Spinal cord (tissue), 10 donors: ENCODE results near the gene PTPN3. TPM values are rescaled to one million over a fixed set of nuclear protein-coding genes. Genes with fewer than 3 reads are reported as not detected.
"Not testable (repeated sequence)": the region's sequence is repeated elsewhere in the genome, so short reads cannot be mapped to it uniquely, and the experiment has no call there.

ENCODE experiments used
- DNase-seq, 6 donors: peaks; one replicate each; pipeline versions ENCODE4 v3.0.0 to v3.0.0-alpha.2; 2013 to 2015; ENCODE audit warnings: low spot score in 6 of 6, low read depth in 4 of 6
- H3K27ac ChIP-seq: one replicate; pipeline ENCODE4 v1.5.1; 2013; ENCODE audit warnings: low read depth, low read length, control low read depth
- H3K27me3 ChIP-seq: one replicate; pipeline ENCODE4 v1.6.1; 2013; ENCODE audit warnings: low read length; ENCODE audit not compliant: control insufficient read depth, insufficient read depth
- H3K36me3 ChIP-seq: one replicate; pipeline ENCODE4 v1.6.1; 2013; ENCODE audit warnings: low read length; ENCODE audit not compliant: control insufficient read depth, insufficient read depth
- H3K4me1 ChIP-seq: one replicate; pipeline ENCODE4 v1.6.1; 2013; ENCODE audit warnings: low read length; ENCODE audit not compliant: control insufficient read depth, insufficient read depth
- H3K4me3 ChIP-seq: one replicate; pipeline ENCODE4 v1.5.1; 2013; ENCODE audit warnings: low read depth, low read length, control low read depth
- H3K9me3 ChIP-seq: one replicate; pipeline ENCODE4 v1.6.1; 2013; ENCODE audit warnings: low read length; ENCODE audit not compliant: control insufficient read depth, insufficient read depth
- WGBS: methylation state at CpG from one replicate; pipeline ENCODE4 v1.1.5; 2013; ENCODE audit warnings: missing lambda C conversion rate; ENCODE audit not compliant: insufficient coverage; 5-methylcytosine and 5-hydroxymethylcytosine counted together
- long read RNA-seq, 4 donors: transcript quantifications; one replicate each; lab custom pipeline, GENCODE V29; 2026
- polyA plus RNA-seq, 2 donors: library from polyadenylated mRNA; unstranded; fragments of 120-200 nt; gene quantifications; one replicate each; pipeline ENCODE4 v1.2.1, GENCODE V29; 2013; ENCODE audit not compliant: insufficient read length in 2 of 2
- total RNA-seq, 2 donors: library from RNA; depleted of rRNA in 1 of 2; stranded (reverse); fragments of 120-200 nt in 1 of 2; fragments of >200 nt in 1 of 2; gene quantifications; one replicate each; pipeline versions ENCODE4 v1.2.3 to v1.2.4, GENCODE V29; 2013 to 2014
- donor health status: healthy.

The PTPN3 gene, protein sequence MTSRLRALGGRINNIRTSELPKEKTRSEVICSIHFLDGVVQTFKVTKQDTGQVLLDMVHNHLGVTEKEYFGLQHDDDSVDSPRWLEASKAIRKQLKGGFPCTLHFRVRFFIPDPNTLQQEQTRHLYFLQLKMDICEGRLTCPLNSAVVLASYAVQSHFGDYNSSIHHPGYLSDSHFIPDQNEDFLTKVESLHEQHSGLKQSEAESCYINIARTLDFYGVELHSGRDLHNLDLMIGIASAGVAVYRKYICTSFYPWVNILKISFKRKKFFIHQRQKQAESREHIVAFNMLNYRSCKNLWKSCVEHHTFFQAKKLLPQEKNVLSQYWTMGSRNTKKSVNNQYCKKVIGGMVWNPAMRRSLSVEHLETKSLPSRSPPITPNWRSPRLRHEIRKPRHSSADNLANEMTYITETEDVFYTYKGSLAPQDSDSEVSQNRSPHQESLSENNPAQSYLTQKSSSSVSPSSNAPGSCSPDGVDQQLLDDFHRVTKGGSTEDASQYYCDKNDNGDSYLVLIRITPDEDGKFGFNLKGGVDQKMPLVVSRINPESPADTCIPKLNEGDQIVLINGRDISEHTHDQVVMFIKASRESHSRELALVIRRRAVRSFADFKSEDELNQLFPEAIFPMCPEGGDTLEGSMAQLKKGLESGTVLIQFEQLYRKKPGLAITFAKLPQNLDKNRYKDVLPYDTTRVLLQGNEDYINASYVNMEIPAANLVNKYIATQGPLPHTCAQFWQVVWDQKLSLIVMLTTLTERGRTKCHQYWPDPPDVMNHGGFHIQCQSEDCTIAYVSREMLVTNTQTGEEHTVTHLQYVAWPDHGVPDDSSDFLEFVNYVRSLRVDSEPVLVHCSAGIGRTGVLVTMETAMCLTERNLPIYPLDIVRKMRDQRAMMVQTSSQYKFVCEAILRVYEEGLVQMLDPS
- total RNA-seq (1 to 10 TPM; 2.3 to 7.8 TPM), polyA plus RNA-seq (1 to 10 TPM; 6.3 to 8.1 TPM)
- long read RNA-seq, donor 1, full-length matches to known transcripts = 1 of 1 reads
- long read RNA-seq, donor 1, partial matches to known transcripts = 0 of 1 reads
- long read RNA-seq, donor 1, other reads (novel, unspliced or antisense) = 0 of 1 reads
- long read RNA-seq, donor 2 = 0 reads
- long read RNA-seq, donor 3 = 0 reads
- long read RNA-seq, donor 4 = 0 reads

DNA sequence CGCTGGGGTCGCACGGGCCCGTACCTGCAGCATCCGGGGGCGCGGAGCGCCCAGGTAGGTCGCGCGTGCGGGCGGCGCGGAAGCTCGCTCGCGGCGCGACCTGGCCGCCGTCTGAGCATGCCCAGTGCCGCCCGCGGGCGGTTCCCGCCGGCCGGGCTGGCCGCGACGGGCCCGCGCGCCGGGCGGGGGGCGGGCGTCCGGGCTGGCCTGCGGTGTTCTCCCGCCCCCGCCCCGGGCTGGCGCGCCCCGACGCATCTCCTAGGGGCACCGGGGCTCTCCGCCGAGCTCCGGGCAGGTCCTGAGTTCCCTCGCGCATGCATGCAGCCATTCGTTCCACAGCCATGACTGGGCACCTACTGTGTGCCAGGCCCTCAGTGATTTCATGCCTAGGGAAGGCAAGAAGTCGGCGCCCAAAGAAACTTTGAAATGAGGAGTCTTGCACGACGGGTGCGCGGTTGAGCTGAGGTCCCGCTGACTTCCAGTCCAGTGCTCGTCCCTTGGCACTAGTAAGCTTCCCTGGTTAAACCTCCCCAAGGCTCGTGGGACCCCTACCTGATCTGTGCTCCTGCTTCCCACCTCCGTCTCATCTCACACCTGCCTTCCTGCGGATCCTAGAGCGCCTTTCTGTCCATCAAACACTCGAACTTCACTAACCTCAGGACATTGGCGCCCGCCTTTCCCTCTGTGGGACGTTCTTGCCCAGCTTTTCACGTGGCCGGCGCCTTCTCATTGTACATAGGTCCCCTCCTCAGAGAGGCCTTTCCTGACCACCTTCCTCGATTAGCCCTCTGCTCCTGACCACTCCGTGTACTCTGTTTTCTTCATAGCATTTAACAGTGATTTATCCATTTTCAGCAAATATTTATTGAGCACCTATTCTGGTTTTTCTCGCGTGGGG lies at the start of gene PTPN3:
TSS of gene PTPN3 (minus strand) at position 113 of the 898 bp plus-strand sequence. CDS start 34,873 bp downstream, outside the sequence.
- Histone ChIP-seq H3K27ac (no peak within 1 kb of the TSS), H3K4me3 (peak within 1 kb of the TSS; percentile 42), H3K36me3 (no peaks in the 10 kb centered on the region), H3K9me3 (no peaks in the 10 kb centered on the region), H3K4me1 (peaks cover 21% of the 10 kb centered on the region), H3K27me3 (peaks cover 59% of the 10 kb centered on the region)
- peak in 2 of 6 donors; percentile 33 to 42 for DNase-seq
- 5% methylated on average over 76 of the region's 78 CpGs for WGBS

DNA sequence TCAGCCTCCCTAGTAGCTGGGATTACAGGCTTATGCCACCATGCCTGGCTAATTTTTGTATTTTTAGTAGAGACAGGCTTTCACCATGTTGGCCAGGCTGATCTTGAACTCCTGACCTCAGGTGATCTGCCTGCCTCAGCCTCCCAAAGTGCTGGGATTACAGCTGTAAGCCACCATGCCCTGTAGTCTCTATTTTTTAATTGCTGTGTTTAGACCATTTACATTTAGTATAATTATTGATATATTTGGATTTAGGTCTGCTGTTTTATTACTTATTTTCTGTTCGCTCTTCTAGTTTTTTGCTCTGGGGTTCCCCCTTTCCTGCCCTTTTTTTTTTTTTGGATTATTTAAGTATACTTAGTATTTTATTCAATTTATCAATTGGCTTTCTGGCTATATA lies 46.8 kb upstream of the PTPN3 start:
- not testable (repeated sequence) for DNase-seq, H3K27ac ChIP-seq, H3K9me3 ChIP-seq, H3K27me3 ChIP-seq, H3K4me3 ChIP-seq, H3K36me3 ChIP-seq, H3K4me1 ChIP-seq
- no CpG with 5 or more reads among the region's 1 CpG for WGBS

DNA sequence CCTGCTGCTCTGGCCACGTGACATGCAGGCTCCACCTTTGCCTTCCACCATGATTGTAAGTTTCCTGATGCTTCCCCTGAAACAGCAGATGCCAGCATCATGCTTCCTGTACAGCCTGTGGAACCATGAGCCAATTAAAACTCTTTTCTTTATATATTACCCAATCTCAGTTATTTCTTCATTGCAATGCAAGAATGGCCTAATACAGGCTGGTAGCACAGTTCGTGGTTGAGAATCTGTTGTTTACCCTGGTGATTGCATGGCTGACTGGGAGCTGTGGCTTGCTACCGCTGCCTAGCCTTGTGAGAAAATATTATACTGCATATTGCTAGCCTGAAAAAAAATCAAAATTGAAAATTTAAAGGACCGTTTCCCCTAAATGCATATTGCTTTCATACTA lies 44.8 kb upstream of the PTPN3 start:
- Histone ChIP-seq H3K4me3 (no peak overlapping the region), H3K27me3 (no peaks in the 10 kb centered on the region), H3K9me3 (peaks cover 3% of the 10 kb centered on the region), H3K36me3 (no peaks in the 10 kb centered on the region), H3K4me1 (no peaks in the 10 kb centered on the region), H3K27ac (no peak overlapping the region)
- no peak for DNase-seq
- WGBS = 100% methylated on average over 2 of the region's 4 CpGs

DNA sequence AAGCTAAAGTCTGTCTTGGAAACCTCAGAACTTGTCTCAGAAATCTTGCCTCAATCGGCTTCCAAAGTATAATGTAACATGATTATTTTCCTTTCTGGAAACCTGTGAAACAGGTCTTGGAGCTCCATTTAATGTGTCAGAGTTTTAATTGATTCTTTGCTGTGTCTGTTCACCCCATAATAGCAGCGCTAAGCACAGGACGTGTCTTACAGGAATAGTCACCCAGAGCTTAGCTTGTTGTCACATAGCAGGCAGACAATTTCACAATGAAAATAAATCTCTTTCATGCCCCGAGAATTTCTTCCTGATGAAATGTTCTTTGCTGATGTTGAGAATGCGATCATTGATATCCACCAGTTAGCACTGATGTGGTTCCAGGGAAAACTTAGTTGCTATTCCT lies 40.2 kb upstream of the PTPN3 start:
- DNase-seq = no peak
- no peak overlapping the region for H3K4me3 ChIP-seq

DNA sequence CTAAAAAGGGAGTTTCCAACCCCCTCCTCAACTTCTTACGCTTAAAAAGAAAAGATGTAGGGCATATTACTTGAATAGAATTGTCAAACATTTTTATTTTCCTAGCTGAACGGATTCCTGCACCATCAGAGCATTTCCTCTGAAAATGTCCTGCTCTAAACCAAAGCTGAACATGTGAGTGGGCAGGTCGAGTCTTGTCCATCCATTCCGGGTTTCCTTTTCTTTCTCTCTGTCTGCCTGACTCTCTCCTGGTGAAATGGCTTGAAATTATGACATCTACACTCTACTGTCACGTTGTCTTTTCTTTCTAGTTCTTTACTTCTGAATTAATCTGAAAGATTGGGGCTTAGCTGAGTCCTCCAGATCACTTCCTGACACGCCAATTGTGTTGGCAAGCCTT lies 39.2 kb upstream of the PTPN3 start:
- Histone ChIP-seq H3K4me1 (no peaks in the 10 kb centered on the region), H3K27ac (no peak overlapping the region), H3K27me3 (no peaks in the 10 kb centered on the region), H3K36me3 (no peaks in the 10 kb centered on the region), H3K9me3 (no peaks in the 10 kb centered on the region), H3K4me3 (no peak overlapping the region)
- no peak for DNase-seq
- WGBS = no CpG with 5 or more reads among the region's 6 CpGs

More for the DNA sequence above, 40.2 kb upstream of the PTPN3 start:
- no peaks in the 10 kb centered on the region for H3K4me1 ChIP-seq
- H3K36me3 ChIP-seq = no peaks in the 10 kb centered on the region
- no peaks in the 10 kb centered on the region for H3K9me3 ChIP-seq
- no peaks in the 10 kb centered on the region for H3K27me3 ChIP-seq
- no peak overlapping the region for H3K27ac ChIP-seq
- 95% methylated on average over 2 of the region's 5 CpGs for WGBS

DNA sequence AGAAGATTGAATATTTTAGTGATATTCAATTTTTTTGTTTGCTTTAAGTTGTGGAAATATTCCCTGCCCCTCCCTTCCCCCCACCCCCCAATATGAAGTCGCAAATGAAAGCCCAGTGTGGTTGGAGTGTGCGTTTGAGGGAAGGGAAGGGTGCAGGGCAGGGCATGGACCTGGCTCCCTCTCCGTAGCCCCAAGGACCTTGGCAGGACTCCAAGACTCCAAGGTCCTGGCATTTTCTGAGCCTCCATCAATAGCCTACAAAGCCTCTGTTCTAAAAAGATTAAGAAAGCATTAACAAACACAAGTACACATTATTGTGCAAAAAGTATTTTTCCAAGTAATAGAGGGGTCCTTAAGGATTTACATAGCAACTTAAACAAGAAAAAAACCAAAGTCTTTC lies 38.8 kb upstream of the PTPN3 start:
- no peak for DNase-seq
- Histone ChIP-seq H3K27me3 (no peaks in the 10 kb centered on the region), H3K36me3 (no peaks in the 10 kb centered on the region), H3K4me1 (no peaks in the 10 kb centered on the region), H3K9me3 (no peaks in the 10 kb centered on the region), H3K27ac (no peak overlapping the region), H3K4me3 (no peak overlapping the region)
- WGBS = no CpG with 5 or more reads among the region's 3 CpGs

DNA sequence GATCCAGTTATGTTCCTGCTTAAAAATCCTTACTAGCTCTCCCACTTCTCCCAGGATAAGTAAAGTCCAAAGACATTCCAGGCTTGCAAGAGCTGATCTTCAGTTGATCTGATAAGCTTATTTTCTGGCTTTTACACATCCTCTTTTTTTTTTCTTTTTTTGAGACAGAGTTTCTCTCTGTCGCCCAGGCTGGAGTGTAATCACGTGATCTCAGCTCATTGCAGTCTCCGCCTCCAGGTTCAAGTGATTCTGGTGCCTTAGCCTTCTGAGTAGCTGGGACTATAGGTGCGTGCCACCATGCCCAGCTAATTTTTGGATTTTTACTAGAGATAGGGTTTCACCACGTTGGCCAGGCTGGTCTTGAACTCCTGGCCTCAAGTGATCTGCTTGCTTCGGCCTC lies 37.3 kb upstream of the PTPN3 start:
- Histone ChIP-seq H3K4me1 (no peaks in the 10 kb centered on the region), H3K9me3 (no peaks in the 10 kb centered on the region), H3K27me3 (no peaks in the 10 kb centered on the region), H3K36me3 (no peaks in the 10 kb centered on the region), H3K4me3 (no peak overlapping the region), H3K27ac (no peak overlapping the region)
- no peak for DNase-seq
- WGBS = 82% methylated on average over 3 of the region's 6 CpGs

DNA sequence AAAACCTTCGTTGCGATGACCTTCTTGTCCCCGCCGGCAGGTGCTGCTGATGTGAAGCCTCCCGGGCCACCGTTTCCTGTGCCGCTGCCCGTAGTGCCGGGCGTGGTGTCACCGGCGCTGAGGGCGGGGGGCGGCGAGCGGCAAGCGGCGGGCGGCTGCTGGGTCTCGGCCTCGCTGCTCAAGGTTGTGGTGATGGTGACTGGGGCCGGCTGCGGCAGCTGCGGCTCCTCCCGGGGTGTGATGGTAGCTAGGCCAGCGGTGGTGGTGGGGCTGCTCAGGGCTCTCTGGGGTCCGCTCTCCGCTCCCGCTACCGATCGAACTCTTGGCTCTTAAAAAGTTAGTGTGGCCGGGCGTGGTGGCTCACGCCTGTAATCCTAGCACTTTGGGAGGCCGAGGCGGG lies 36.0 kb upstream of the PTPN3 start:
- H3K36me3 ChIP-seq = no peaks in the 10 kb centered on the region
- no peaks in the 10 kb centered on the region for H3K9me3 ChIP-seq
- no peaks in the 10 kb centered on the region for H3K27me3 ChIP-seq
- WGBS = 95% methylated on average over 31 of the region's 36 CpGs
- no peak for DNase-seq
- no peaks in the 10 kb centered on the region for H3K4me1 ChIP-seq
- H3K4me3 ChIP-seq = no peak overlapping the region
- H3K27ac ChIP-seq = no peak overlapping the region

DNA sequence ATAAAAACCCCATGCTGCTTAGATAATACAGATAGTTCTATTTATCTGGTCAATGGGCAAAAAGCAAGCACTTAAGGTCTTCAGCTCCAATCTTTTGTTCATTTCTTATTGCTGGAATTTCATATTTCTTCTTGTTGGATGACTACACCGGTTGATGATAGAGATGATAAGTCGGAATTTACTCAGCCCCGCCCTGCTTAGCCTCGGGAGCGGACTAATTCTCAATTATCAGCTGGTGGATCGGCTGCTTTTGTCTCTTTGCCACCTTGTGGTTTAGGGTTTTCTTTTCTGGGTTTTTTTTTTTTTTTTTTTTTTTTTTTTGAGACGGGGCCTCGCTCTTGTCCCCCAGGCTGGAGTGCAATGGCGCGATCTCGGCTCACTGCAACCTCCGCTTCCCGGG lies 34.5 kb upstream of the PTPN3 start:
- H3K4me3 ChIP-seq, H3K27me3 ChIP-seq, DNase-seq, H3K9me3 ChIP-seq, H3K4me1 ChIP-seq, H3K36me3 ChIP-seq, H3K27ac ChIP-seq: not testable (repeated sequence)
- no CpG with 5 or more reads among the region's 13 CpGs for WGBS
